PFSK-1 (cell line): ENCODE results near the gene COA1.

ENCODE experiments used
- FOXP2 ChIP-seq: optimal IDR thresholded peaks from 2 replicates; pipeline ENCODE3; 2011; ENCODE audit warnings: borderline replicate concordance, control low read depth, inconsistent platforms; ENCODE audit not compliant: insufficient read depth; ENCODE audit errors: extremely low read length, extremely low read depth
- POLR2AphosphoS5 ChIP-seq: IDR thresholded peaks from 2 replicates; pipeline ENCODE4 v1.6.1; 2012; ENCODE audit warnings: low read depth, mild to moderate bottlenecking, control low read depth, low read length, moderate library complexity
- SIN3A ChIP-seq: IDR thresholded peaks from 2 replicates; pipeline ENCODE4 v1.6.1; 2012; ENCODE audit warnings: mild to moderate bottlenecking, low read length, moderate library complexity, borderline replicate concordance; ENCODE audit not compliant: insufficient read depth
- TAF1 ChIP-seq: IDR thresholded peaks from 2 replicates; pipeline ENCODE4 v1.6.1; 2012; ENCODE audit warnings: low read length, control low read depth, borderline replicate concordance; ENCODE audit not compliant: insufficient read depth
- TF ChIP-seq, protein P1 (sequence below), 2 experiments: IDR thresholded peaks; 2 replicates each; pipeline versions ENCODE4 v1.6.1 to v1.8.0; 2011 to 2012; ENCODE audit warnings: low read depth in 2 of 2, low read length in 2 of 2, control low read depth in 1 of 2, inconsistent platforms in 1 of 2, mild to moderate bottlenecking in 1 of 2, moderate library complexity in 1 of 2; ENCODE audit not compliant: insufficient read depth in 1 of 2

COA1 gene

DNA sequence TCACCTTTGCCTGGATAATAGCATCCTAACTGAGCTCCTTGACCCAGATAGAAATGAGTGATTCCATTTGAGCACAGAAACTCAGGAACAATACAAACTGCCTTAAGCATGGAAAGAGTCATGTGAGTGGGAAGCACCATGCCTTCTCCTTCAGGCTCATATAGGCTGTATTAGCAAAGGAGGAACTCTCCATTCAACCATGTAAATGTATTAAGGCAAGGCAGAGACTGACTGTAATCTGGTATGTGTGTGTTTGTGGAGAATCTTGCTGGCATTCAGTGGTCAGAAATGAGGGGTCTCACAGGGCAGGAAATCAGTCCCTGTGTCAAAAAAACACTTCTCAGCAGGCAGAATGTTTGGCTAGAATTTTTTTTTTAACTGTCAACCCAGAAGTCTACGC is 40.2 kb downstream of the COA1 start:
- TF ChIP-seq TAF1 (no peak), POLR2AphosphoS5 (no peak), SIN3A (no peak), FOXP2 (no peak)
- TF ChIP-seq, protein P1, sequence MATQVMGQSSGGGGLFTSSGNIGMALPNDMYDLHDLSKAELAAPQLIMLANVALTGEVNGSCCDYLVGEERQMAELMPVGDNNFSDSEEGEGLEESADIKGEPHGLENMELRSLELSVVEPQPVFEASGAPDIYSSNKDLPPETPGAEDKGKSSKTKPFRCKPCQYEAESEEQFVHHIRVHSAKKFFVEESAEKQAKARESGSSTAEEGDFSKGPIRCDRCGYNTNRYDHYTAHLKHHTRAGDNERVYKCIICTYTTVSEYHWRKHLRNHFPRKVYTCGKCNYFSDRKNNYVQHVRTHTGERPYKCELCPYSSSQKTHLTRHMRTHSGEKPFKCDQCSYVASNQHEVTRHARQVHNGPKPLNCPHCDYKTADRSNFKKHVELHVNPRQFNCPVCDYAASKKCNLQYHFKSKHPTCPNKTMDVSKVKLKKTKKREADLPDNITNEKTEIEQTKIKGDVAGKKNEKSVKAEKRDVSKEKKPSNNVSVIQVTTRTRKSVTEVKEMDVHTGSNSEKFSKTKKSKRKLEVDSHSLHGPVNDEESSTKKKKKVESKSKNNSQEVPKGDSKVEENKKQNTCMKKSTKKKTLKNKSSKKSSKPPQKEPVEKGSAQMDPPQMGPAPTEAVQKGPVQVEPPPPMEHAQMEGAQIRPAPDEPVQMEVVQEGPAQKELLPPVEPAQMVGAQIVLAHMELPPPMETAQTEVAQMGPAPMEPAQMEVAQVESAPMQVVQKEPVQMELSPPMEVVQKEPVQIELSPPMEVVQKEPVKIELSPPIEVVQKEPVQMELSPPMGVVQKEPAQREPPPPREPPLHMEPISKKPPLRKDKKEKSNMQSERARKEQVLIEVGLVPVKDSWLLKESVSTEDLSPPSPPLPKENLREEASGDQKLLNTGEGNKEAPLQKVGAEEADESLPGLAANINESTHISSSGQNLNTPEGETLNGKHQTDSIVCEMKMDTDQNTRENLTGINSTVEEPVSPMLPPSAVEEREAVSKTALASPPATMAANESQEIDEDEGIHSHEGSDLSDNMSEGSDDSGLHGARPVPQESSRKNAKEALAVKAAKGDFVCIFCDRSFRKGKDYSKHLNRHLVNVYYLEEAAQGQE (IDR thresholded peaks at IDR 0.05; ENCODE audit: insufficient read depth in 1 of 2, low read depth in 2 of 2, low read length in 2 of 2), result no peak

DNA sequence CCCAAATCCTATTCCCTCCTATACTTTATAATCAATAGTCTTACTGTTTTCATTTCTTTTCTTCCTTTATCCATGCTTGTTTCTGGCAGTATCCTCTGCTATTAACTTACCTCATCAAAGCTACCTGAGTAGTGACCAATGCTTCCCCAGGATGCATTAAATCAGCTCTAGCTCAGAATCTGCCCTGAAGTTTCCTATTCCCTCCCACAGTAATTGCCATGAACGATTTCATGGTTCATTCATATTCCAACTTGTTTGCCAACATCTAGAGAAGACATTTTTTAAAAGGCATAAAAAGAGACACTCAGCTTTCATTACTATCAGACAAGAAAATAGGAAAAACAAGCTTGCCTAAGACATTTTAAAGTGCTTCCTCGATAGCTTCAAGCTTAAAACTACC is 42.3 kb downstream of the COA1 start:
- TF ChIP-seq FOXP2, result no peak
- TF ChIP-seq SIN3A, result no peak

DNA sequence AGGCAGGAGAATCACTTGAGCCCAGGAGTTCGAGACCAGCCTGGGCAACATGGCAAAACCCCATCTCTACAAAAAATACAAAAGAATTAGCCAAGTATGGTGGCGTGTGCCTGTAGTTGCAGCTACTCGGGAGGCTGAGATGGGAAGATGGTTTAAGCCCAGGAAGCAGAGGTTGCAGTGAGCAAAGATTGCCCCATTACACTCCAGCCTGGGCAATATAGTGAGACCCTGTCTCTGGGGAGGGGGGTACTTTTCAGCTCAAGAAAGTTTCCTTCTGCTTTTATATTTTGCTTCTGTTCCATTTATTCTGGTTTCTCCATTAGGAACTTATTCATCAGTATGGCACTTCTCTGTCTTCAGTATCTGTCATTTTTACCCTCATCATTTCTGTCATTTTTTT is 48.6 kb downstream of the COA1 start:
- TF ChIP-seq FOXP2 (no peak), TAF1 (no peak), SIN3A (no peak), POLR2AphosphoS5 (no peak)
- TF ChIP-seq, protein P1 (IDR thresholded peaks at IDR 0.05; ENCODE audit: insufficient read depth in 1 of 2, low read depth in 2 of 2, low read length in 2 of 2), result no peak

DNA sequence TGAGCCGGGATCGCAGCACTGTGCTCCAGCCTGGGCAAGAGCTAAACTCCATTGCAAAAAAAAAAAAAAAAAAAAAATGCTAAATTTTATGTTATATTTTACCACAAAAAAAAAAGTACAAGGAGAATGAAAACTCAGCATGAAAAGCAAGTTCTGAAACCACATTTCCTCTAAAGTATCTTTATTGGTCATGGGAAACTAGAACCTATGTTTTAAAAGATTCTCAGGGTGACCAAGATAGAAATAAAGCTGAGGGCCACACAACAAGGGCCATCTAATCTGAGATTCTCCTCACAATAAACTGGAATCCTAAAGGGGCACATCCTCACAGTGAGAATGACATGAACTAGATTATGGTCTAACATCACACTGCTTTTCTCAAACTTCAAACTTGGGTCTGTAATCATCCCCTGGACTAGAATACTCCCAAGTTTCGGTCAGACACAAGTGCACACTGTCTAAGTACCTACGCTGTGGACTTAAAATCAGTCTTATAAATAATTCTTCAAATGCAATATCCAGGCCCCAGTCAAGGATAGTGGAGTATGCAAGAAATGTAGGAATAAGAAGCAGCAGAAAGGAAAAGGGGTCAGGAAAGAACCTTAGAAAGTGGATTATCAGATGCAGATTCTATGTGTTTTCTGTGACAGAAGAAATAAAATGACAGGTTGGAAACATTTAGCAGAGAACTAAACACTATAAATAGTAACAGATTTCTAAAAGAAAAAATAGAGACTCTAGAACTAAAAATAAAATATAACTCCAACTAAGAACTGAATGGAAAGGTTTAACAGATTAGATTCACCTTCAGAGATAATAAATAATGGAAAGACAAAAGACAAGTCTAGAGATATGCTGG is 49.9 kb downstream of the COA1 start:
- TF ChIP-seq, protein P1 (IDR thresholded peaks at IDR 0.05; ENCODE audit: insufficient read depth in 1 of 2, low read depth in 2 of 2, low read length in 2 of 2), result no peak
- TF ChIP-seq FOXP2, result no peak
- TF ChIP-seq POLR2AphosphoS5, result no peak
- no peak for TF ChIP-seq SIN3A
- no peak for TF ChIP-seq TAF1

DNA sequence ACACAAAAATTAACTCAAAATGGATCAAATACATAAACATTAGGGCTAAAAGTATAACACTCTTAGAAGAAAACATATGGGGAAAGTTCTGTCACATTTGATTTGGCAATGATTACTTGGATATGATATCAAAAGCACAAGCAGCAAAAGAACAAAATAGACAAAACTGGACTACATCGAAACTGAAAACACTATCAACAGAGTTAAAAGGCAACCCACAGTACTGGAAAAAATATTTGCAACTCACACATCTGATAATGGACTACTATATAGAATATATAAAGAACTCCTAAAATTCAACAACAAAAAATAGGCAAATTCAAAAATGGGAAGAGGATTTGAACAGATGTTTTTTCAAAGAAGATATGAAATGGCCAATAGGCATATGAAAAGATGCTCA is 51.0 kb downstream of the COA1 start:
- TF ChIP-seq FOXP2, result no peak
- TF ChIP-seq, protein P1 (IDR thresholded peaks at IDR 0.05; ENCODE audit: insufficient read depth in 1 of 2, low read depth in 2 of 2, low read length in 2 of 2), result no peak
